Colonic mucosa (tissue), 4 donors: Measurements from ENCODE around the gene CCDC178. TPM values are rescaled to one million over a fixed set of nuclear protein-coding genes. Genes with fewer than 3 reads are reported as not detected.

Experiments used
- DNase-seq: peaks from one replicate; pipeline ENCODE4 v3.0.0-alpha.2; 2020
- H3K27ac ChIP-seq: fragments of 200-600 bp; one replicate; pipeline ENCODE4 v1.8.0; 2021
- H3K27me3 ChIP-seq: fragments of 200-600 bp; one replicate; pipeline ENCODE4 v1.8.0; 2021
- H3K36me3 ChIP-seq: fragments of 200-600 bp; one replicate; pipeline ENCODE4 v1.8.0; 2021
- H3K4me1 ChIP-seq: fragments of 200-600 bp; one replicate; pipeline ENCODE4 v1.8.0; 2021; ENCODE audit warnings: mild to moderate bottlenecking
- H3K4me3 ChIP-seq: fragments of 200-600 bp; one replicate; pipeline ENCODE4 v1.8.0; 2021
- H3K9ac ChIP-seq, 2 donors: one replicate each; pipeline ENCODE4 v1.7.0; 2013; ENCODE audit warnings: control low read depth in 2 of 2, low read depth in 2 of 2, low read length in 2 of 2
- H3K9me3 ChIP-seq: fragments of 200-600 bp; one replicate; pipeline ENCODE4 v1.8.0; 2021
- CTCF ChIP-seq: fragments of 200-600 bp; IDR thresholded peaks from one replicate; pipeline ENCODE4 v1.8.0; 2022; ENCODE audit warnings: antibody characterized with exemption, mild to moderate bottlenecking
- intact Hi-C: fragments of 100-400 bp; cut with DNase I; formaldehyde crosslinking; loops from one replicate; pipeline ENCODE4 v1.14.1; 2022
- total RNA-seq, 2 donors: library from RNA; stranded (reverse); fragmentation: NEBNext Ultra II Directional in 1 of 2; extraction: Animal tissue kit (Norgen Biotek cat#: 25700) in 1 of 2; gene quantifications; one replicate each; pipeline ENCODE4 v1.2.1, GENCODE V29; 2021
- donor health status: healthy.
- donor health status: DM: no; HTN: no; CAD: no.
- donor health status: DM: no; HTN: no; CAD: no.

Gene CCDC178
- total RNA-seq, 2 donors from 2014 or later, result not detected

GRCh38 chr18:33330711-33331110 lies 109.8 kb downstream of the CCDC178 start:
- intact Hi-C loops, result no loop called here
- H3K27ac ChIP-seq, result no peak overlapping the region
- H3K9ac ChIP-seq, result no peak overlapping the region
- H3K4me3 ChIP-seq, result no peak overlapping the region
- no peaks in the 10 kb centered on the region for H3K27me3 ChIP-seq
- no peak for TF ChIP-seq CTCF
- no peaks in the 10 kb centered on the region for H3K4me1 ChIP-seq
- H3K36me3 ChIP-seq, result no peaks in the 10 kb centered on the region
- no peak for DNase-seq
- H3K9me3 ChIP-seq, result no peaks in the 10 kb centered on the region

GRCh38 chr18:33326975-33327374 lies 113.5 kb downstream of the CCDC178 start:
- no peaks in the 10 kb centered on the region for H3K27me3 ChIP-seq
- no peaks in the 10 kb centered on the region for H3K4me1 ChIP-seq
- DNase-seq, result no peak
- no peak overlapping the region for H3K27ac ChIP-seq
- H3K36me3 ChIP-seq, result no peaks in the 10 kb centered on the region
- TF ChIP-seq CTCF, result no peak
- H3K9me3 ChIP-seq, result no peaks in the 10 kb centered on the region
- intact Hi-C loops, result no loop called here
- H3K4me3 ChIP-seq, result no peak overlapping the region
- no peak overlapping the region for H3K9ac ChIP-seq

- no peak overlapping the region for H3K4me3 ChIP-seq
- no peaks in the 10 kb centered on the region for H3K9me3 ChIP-seq
- no peaks in the 10 kb centered on the region for H3K27me3 ChIP-seq
- TF ChIP-seq CTCF, result no peak
- H3K4me1 ChIP-seq, result no peaks in the 10 kb centered on the region
- H3K27ac ChIP-seq, result no peak overlapping the region
- intact Hi-C loops, result no loop called here
- no peaks in the 10 kb centered on the region for H3K36me3 ChIP-seq
- DNase-seq, result no peak
- no peak overlapping the region for H3K9ac ChIP-seq
These were observed 122.9 kb downstream of the CCDC178 start for GRCh38 chr18:33317640-33318039.

- TF ChIP-seq CTCF, result no peak
- Histone ChIP-seq H3K4me3 (no peak overlapping the region), H3K9me3 (no peaks in the 10 kb centered on the region), H3K4me1 (no peaks in the 10 kb centered on the region), H3K27me3 (no peaks in the 10 kb centered on the region), H3K36me3 (no peaks in the 10 kb centered on the region), H3K9ac (no peak overlapping the region), H3K27ac (no peak overlapping the region)
- intact Hi-C loops, result no loop called here
- DNase-seq, result no peak
These were observed 124.4 kb downstream of the CCDC178 start for GRCh38 chr18:33316146-33316587.

GRCh38 chr18:33307520-33307919 lies 133.0 kb downstream of the CCDC178 start:
- Histone ChIP-seq H3K9ac (no peak overlapping the region), H3K27ac (no peak overlapping the region), H3K4me1 (no peaks in the 10 kb centered on the region), H3K27me3 (no peaks in the 10 kb centered on the region), H3K9me3 (no peaks in the 10 kb centered on the region), H3K36me3 (no peaks in the 10 kb centered on the region), H3K4me3 (no peak overlapping the region)
- intact Hi-C loops, result no loop called here
- no peak for DNase-seq
- no peak for TF ChIP-seq CTCF

GRCh38 chr18:33304277-33304676 lies 136.2 kb downstream of the CCDC178 start:
- intact Hi-C loops, result no loop called here
- no peaks in the 10 kb centered on the region for H3K4me1 ChIP-seq

More at GRCh38 chr18:33304277-33304676, 136.2 kb downstream of the CCDC178 start:
- no peak for TF ChIP-seq CTCF
- Histone ChIP-seq H3K27me3 (no peaks in the 10 kb centered on the region), H3K9me3 (no peaks in the 10 kb centered on the region), H3K36me3 (no peaks in the 10 kb centered on the region), H3K4me3 (no peak overlapping the region), H3K9ac (no peak overlapping the region), H3K27ac (no peak overlapping the region)
- no peak for DNase-seq
